Panc1 (cell line): ENCODE results near the gene RGPD8. TPM values are rescaled to one million over a fixed set of nuclear protein-coding genes. Genes with fewer than 3 reads are reported as not detected.
A peak's percentile ranks its signal among the peaks of the same experiment; 100 is the strongest.
"Not testable (repeated sequence)": the region's sequence is repeated elsewhere in the genome, so short reads cannot be mapped to it uniquely, and the experiment has no call there.

ENCODE experiments used
- ATAC-seq: fragments of 200-7000 bp; cut with Tn5 transposase; 2 replicates; pipeline ENCODE4 v1.9.1; 2020; ENCODE audit warnings: mild to moderate bottlenecking, moderate library complexity
- Bru-seq: library from RNA; stranded (reverse); fragments of 400-500 nt; gene quantifications from one replicate; lab custom pipeline; 2021; lab: Mats Ljungman, UMichigan
- BruChase-seq, 2 experiments: library from RNA; stranded (reverse); fragments of 400-500 nt; gene quantifications; one replicate each; lab custom pipeline; 2021; lab: Mats Ljungman, UMichigan
- BruUV-seq: library from RNA; stranded (reverse); fragments of 400-500 nt; replicated peaks from 2 replicates; lab custom pipeline; 2021; lab: Mats Ljungman, UMichigan
- CTCF ChIA-PET: fragments of 300-600 bp; sonication (Branson Sonifier 250); formaldehyde crosslinking; loops from one replicate; lab custom pipeline; 2022; ENCODE audit warnings: antibody characterized with exemption; lab: Charles Lee
- POLR2A ChIA-PET: fragments of 300-600 bp; sonication (Branson Sonifier 250); formaldehyde crosslinking; loops from one replicate; lab custom pipeline; 2022; ENCODE audit warnings: antibody characterized with exemption; lab: Charles Lee
- DNase-seq: peaks from one replicate; pipeline ENCODE4 v3.0.0-alpha.2; 2010; ENCODE audit warnings: low read depth, low spot score
- H3K27ac ChIP-seq: 2 replicates; pipeline ENCODE4 v1.5.1; 2011; ENCODE audit warnings: mild to moderate bottlenecking, low read length, inconsistent platforms
- H3K27me3 ChIP-seq: fragments of 200-500 bp; sonication (Bioruptor generic); 2 replicates; pipeline ENCODE4 v1.6.0; 2014; ENCODE audit warnings: low read length, inconsistent platforms; ENCODE audit not compliant: control insufficient read depth, insufficient read depth
- H3K36me3 ChIP-seq: fragments of 200-500 bp; sonication (Bioruptor generic); 2 replicates; pipeline ENCODE4 v1.5.1; 2014; ENCODE audit warnings: inconsistent platforms, mild to moderate bottlenecking, low read length, moderate library complexity; ENCODE audit not compliant: control insufficient read depth, insufficient read depth
- H3K4me1 ChIP-seq: 2 replicates; pipeline ENCODE4 v1.5.1; 2011; ENCODE audit warnings: inconsistent platforms, mild to moderate bottlenecking, low read length, moderate library complexity; ENCODE audit not compliant: control insufficient read depth, insufficient read depth
- H3K4me3 ChIP-seq, 2 experiments: 2 replicates each; pipeline ENCODE4 v1.5.1; 2011 to 2012; ENCODE audit warnings: low read depth in 2 of 2, low read length in 2 of 2, mild to moderate bottlenecking in 2 of 2, inconsistent platforms in 1 of 2, moderate library complexity in 1 of 2
- H3K9me3 ChIP-seq: fragments of 200-500 bp; sonication (Bioruptor generic); 2 replicates; pipeline ENCODE4 v1.5.1; 2014; ENCODE audit warnings: low read depth, mild to moderate bottlenecking, inconsistent platforms, low read length, moderate library complexity; ENCODE audit not compliant: control insufficient read depth, insufficient read depth
- CTCF ChIP-seq: fragments of 450-650 bp; IDR thresholded peaks from 2 replicates; pipeline ENCODE4 v1.5.1; 2017; ENCODE audit warnings: mild to moderate bottlenecking
- POLR2AphosphoS5 ChIP-seq: IDR thresholded peaks from 2 replicates; pipeline ENCODE4 v1.6.1; 2012; ENCODE audit warnings: mild to moderate bottlenecking, low read depth, low read length, moderate library complexity
- REST ChIP-seq, 2 experiments: IDR thresholded peaks; 2 replicates each; pipeline ENCODE4 v1.6.1; 2011 to 2012; ENCODE audit warnings: low read depth in 2 of 2, control low read depth in 1 of 2, low read length in 1 of 2, mild to moderate bottlenecking in 1 of 2, moderate library complexity in 1 of 2; ENCODE audit not compliant: insufficient read depth in 1 of 2
- SIN3A ChIP-seq: IDR thresholded peaks from 2 replicates; pipeline ENCODE4 v1.6.1; 2012; ENCODE audit warnings: low read depth, mild to moderate bottlenecking, low read length, moderate library complexity, borderline replicate concordance; ENCODE audit not compliant: insufficient read depth
- TCF7L2 ChIP-seq: IDR thresholded peaks from 2 replicates; pipeline ENCODE4 v1.6.1; 2011; ENCODE audit warnings: mild to moderate bottlenecking, low read depth, low read length, inconsistent platforms
- in situ Hi-C: cut with HindIII; loops from 2 replicates; pipeline ENCODE4 v1.10.0; 2016; ENCODE audit warnings: low sequenced_read_pairs, low pct_unique_long_range_greater_than_20kb
- intact Hi-C: fragments of 100-400 bp; cut with micrococcal nuclease; formaldehyde crosslinking; loops from one replicate; pipeline ENCODE4 v1.10.0; 2022; ENCODE audit not compliant: unreplicated experiment
- long read RNA-seq: library from polyadenylated mRNA; unstranded; transcript quantifications from one replicate; pipeline ENCODE4 v2.0.0, GENCODE V29; 2021; ENCODE audit not compliant: unreplicated experiment
- polyA plus RNA-seq: library from polyadenylated mRNA; unstranded; fragments of >200 nt; gene quantifications from one replicate; pipeline ENCODE4 v1.2.1, GENCODE V29; 2012; ENCODE audit warnings: missing spikeins; ENCODE audit not compliant: insufficient read length
- total RNA-seq: library from RNA; stranded (reverse); gene quantifications from one replicate; pipeline ENCODE4 v1.2.1, GENCODE V29; 2021; ENCODE audit not compliant: unreplicated experiment

RGPD8 gene
- total RNA-seq (20.9 TPM), Bru-seq, nascent RNA (percentile 74 among the genes with signal in this experiment), BruChase-seq, experiment 1, labeled RNA remaining after a 2-hour chase (percentile 70 among the genes with signal in this experiment), BruChase-seq, experiment 2, labeled RNA remaining after a 6-hour chase (percentile 65 among the genes with signal in this experiment)
- 3.9 TPM for polyA plus RNA-seq
- long read RNA-seq, full-length matches to known transcripts: 4 of 14 reads
- long read RNA-seq, partial matches to known transcripts: 7 of 14 reads
- long read RNA-seq, other reads (novel, unspliced or antisense): 3 of 14 reads

- ChIA-PET CTCF (interaction anchor here (0.5 to 0.6 kb wide), 7 partner anchors 33 to 312 kb away, joined by 3 to 5 read pairs (median 3); partner anchors contain the start of gene ZC3H8), POLR2A (interaction anchor here (0.6 kb wide), 1 partner anchor 126 kb away, joined by 4 read pairs; no protein-coding TSS in a partner anchor)
- ATAC-seq (peak; percentile 97), DNase-seq (peak; percentile 24)
- intact Hi-C loops, H3K4me1 ChIP-seq, H3K27me3 ChIP-seq, H3K9me3 ChIP-seq, BruUV-seq, in situ Hi-C loops, H3K36me3 ChIP-seq: not testable (repeated sequence)
- H3K27ac ChIP-seq: peak within 1 kb of the TSS; percentile 23; the same call in 1 of the 2 replicates
- peak within 1 kb of the TSS; percentile 40 to 57 for H3K4me3 ChIP-seq
- peak; percentile 73 for TF ChIP-seq CTCF
These were observed at the start of gene RGPD8 for GRCh38 chr2:112433480-112433879. Gene RGPD8 (minus strand): TSS chr2:112433645. CDS start chr2:112433453, 192 bp downstream.

- DNase-seq (no peak), ATAC-seq (no peak)
- in situ Hi-C loops: no loop called here
- no peaks in the 10 kb centered on the region for H3K27me3 ChIP-seq
- POLR2A ChIA-PET: interaction anchor here (0.7 kb wide), 1 partner anchor 298 kb away, joined by 15 read pairs; no protein-coding TSS in a partner anchor
- H3K4me1 ChIP-seq: peaks cover 16% of the 10 kb centered on the region
- intact Hi-C loops: loop anchor here (5.0 kb wide), 1 partner anchor 99 kb away; the partner anchor contains the start of gene CHCHD5
- H3K27ac ChIP-seq: peak overlapping the region; percentile 91
- no TSS peak for BruUV-seq
- no peaks in the 10 kb centered on the region; the same call in 1 of the 2 replicates for H3K36me3 ChIP-seq
- CTCF ChIA-PET: no interaction called here
- TF ChIP-seq TCF7L2 (peak; percentile 50; the same call in 1 of the 2 replicates), POLR2AphosphoS5 (no peak)
- H3K9me3 ChIP-seq: no peaks in the 10 kb centered on the region
- peak overlapping the region; percentile 89 to 95 for H3K4me3 ChIP-seq
These were observed 49.6 kb upstream of the RGPD8 start for GRCh38 chr2:112483042-112483473.

GRCh38 chr2:112482309-112483041, 49.0 kb upstream of the RGPD8 start:
- ATAC-seq (peak; percentile 56), DNase-seq (no peak)
- ChIA-PET CTCF (no interaction called here), POLR2A (interaction anchor here (0.7 kb wide), 1 partner anchor 297 kb away, joined by 15 read pairs; no protein-coding TSS in a partner anchor)
- no peaks in the 10 kb centered on the region for H3K9me3 ChIP-seq
- no peaks in the 10 kb centered on the region for H3K27me3 ChIP-seq
- no peak for TF ChIP-seq SIN3A
- no peak for TF ChIP-seq CTCF
- no peak for TF ChIP-seq TCF7L2
- TF ChIP-seq REST (IDR thresholded peaks at IDR 0.05; ENCODE audit: insufficient read depth in 1 of 2, low read depth in 2 of 2, low read length in 1 of 2): no peak
- no peak for TF ChIP-seq POLR2AphosphoS5
- in situ Hi-C loops: no loop called here
- H3K36me3 ChIP-seq: no peaks in the 10 kb centered on the region; the same call in 1 of the 2 replicates
- peaks cover 16% of the 10 kb centered on the region for H3K4me1 ChIP-seq
- no TSS peak for BruUV-seq
- intact Hi-C loops: loop anchor here (5.0 kb wide), 1 partner anchor 100 kb away; the partner anchor contains the start of gene CHCHD5
- peak overlapping the region; percentile 91 for H3K27ac ChIP-seq
- H3K4me3 ChIP-seq: peak overlapping the region; percentile 89 to 95
